PC-9 (cell line): ENCODE results near the gene CCT3. TPM values are rescaled to one million over a fixed set of nuclear protein-coding genes. Genes with fewer than 3 reads are reported as not detected.

Experiments
- BruUV-seq: library from RNA; stranded (reverse); fragments of 400-500 nt; replicated peaks from 2 replicates; lab custom pipeline; 2021; lab: Mats Ljungman, UMichigan
- CTCF ChIA-PET: fragments of 300-600 bp; sonication (Branson Sonifier 250); formaldehyde crosslinking; loops from one replicate; lab custom pipeline; 2022; ENCODE audit warnings: antibody characterized with exemption; lab: Charles Lee
- POLR2A ChIA-PET: fragments of 300-600 bp; sonication (Branson Sonifier 250); formaldehyde crosslinking; loops from one replicate; lab custom pipeline; 2022; ENCODE audit warnings: antibody characterized with exemption; ENCODE audit not compliant: unreplicated experiment; lab: Charles Lee
- DNase-seq, 2 experiments: peaks; one replicate each; pipeline versions ENCODE4 v3.0.0 to v3.0.0-alpha.2; 2015 to 2022; ENCODE audit warnings: mixed read lengths in 1 of 2
- H2AFZ ChIP-seq: fragments of 200-600 bp; sonication (generic); 2 replicates; pipeline ENCODE4 v1.8.1; 2017; ENCODE audit warnings: antibody characterized with exemption
- H3F3A ChIP-seq: fragments of 200-600 bp; sonication (generic); 2 replicates; pipeline ENCODE4 v1.8.1; 2017; ENCODE audit warnings: antibody characterized with exemption, mild to moderate bottlenecking, low read depth; ENCODE audit not compliant: insufficient read depth
- H3K27ac ChIP-seq: fragments of 200-600 bp; sonication (generic); 2 replicates; pipeline ENCODE4 v1.6.1; 2016; ENCODE audit warnings: mixed run types
- H3K27me3 ChIP-seq: fragments of 200-600 bp; sonication (generic); 2 replicates; pipeline ENCODE4 v1.6.1; 2016; ENCODE audit warnings: low read depth, mixed run types; ENCODE audit not compliant: insufficient read depth
- H3K36me3 ChIP-seq: fragments of 200-600 bp; sonication (generic); 2 replicates; pipeline ENCODE4 v1.6.1; 2016; ENCODE audit warnings: low read depth, mixed run types
- H3K4me1 ChIP-seq: fragments of 200-600 bp; sonication (generic); replicated peaks from 2 replicates; pipeline ENCODE4 v1.6.1; 2016; ENCODE audit warnings: mixed run types; ENCODE audit not compliant: insufficient read depth
- H3K4me2 ChIP-seq: fragments of 200-600 bp; sonication (generic); 2 replicates; pipeline ENCODE4 v1.6.1; 2017; ENCODE audit warnings: mixed run types
- H3K4me3 ChIP-seq: fragments of 200-600 bp; sonication (generic); 2 replicates; pipeline ENCODE4 v1.6.1; 2016; ENCODE audit warnings: mixed run types
- H3K79me2 ChIP-seq: fragments of 200-600 bp; sonication (generic); 2 replicates; pipeline ENCODE4 v1.6.1; 2017; ENCODE audit warnings: low read depth, mixed run types
- H3K9me2 ChIP-seq: fragments of 200-600 bp; sonication (generic); 2 replicates; pipeline ENCODE4 v1.8.1; 2017; ENCODE audit warnings: mild to moderate bottlenecking; ENCODE audit not compliant: insufficient read depth
- H3K9me3 ChIP-seq: fragments of 200-600 bp; sonication (generic); 2 replicates; pipeline ENCODE4 v1.8.1; 2016; ENCODE audit warnings: low read depth; ENCODE audit not compliant: insufficient read depth
- H4K20me1 ChIP-seq: fragments of 200-600 bp; sonication (generic); 2 replicates; pipeline ENCODE4 v1.8.1; 2017; ENCODE audit not compliant: insufficient read depth
- EZH2 ChIP-seq: fragments of 200-600 bp; sonication (generic); IDR thresholded peaks from 2 replicates; pipeline ENCODE4 v1.8.0; 2017; ENCODE audit warnings: antibody characterized with exemption, low read depth
- intact Hi-C: fragments of 100-400 bp; cut with micrococcal nuclease; formaldehyde crosslinking; loops from one replicate; pipeline ENCODE4 v1.10.0; 2022; ENCODE audit not compliant: unreplicated experiment
- total RNA-seq: library from RNA; stranded (reverse); gene quantifications from 2 replicates; pipeline ENCODE4 v1.2.3, GENCODE V29; 2021
- TF ChIP-seq, protein P1 (sequence below): fragments of 200-600 bp; sonication (generic); conservative IDR thresholded peaks from 2 replicates; pipeline ENCODE4 v1.6.1; 2017; ENCODE audit warnings: mixed run types, antibody characterized with exemption, mild to moderate bottlenecking, moderate library complexity

CCT3 gene
- total RNA-seq, 1 experiment from 2014 or later: 317 TPM

DNA sequence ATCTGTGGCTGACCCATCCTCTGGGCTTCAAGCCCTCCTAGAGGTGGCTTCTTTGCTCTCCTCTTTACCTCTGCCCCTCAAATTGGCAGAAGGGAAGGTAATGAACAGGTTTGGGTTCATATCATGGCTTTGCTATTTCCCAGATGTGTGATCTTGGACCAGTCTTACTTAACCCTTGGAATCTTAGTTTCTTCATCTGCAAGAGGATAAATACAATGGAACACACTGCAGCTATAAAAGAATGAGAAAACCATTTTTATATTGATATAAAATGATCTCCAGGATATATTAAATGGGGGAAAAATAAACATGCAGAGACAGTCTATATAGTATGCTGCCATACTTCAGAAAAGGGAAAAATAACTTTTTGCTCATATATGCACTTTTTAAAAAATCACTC is 48.2 kb downstream of the CCT3 start:
- H3F3A ChIP-seq: peaks cover 9% of the 10 kb centered on the region; the same call in 1 of the 2 replicates
- no peaks in the 10 kb centered on the region for H3K9me2 ChIP-seq
- TF ChIP-seq, protein P1, sequence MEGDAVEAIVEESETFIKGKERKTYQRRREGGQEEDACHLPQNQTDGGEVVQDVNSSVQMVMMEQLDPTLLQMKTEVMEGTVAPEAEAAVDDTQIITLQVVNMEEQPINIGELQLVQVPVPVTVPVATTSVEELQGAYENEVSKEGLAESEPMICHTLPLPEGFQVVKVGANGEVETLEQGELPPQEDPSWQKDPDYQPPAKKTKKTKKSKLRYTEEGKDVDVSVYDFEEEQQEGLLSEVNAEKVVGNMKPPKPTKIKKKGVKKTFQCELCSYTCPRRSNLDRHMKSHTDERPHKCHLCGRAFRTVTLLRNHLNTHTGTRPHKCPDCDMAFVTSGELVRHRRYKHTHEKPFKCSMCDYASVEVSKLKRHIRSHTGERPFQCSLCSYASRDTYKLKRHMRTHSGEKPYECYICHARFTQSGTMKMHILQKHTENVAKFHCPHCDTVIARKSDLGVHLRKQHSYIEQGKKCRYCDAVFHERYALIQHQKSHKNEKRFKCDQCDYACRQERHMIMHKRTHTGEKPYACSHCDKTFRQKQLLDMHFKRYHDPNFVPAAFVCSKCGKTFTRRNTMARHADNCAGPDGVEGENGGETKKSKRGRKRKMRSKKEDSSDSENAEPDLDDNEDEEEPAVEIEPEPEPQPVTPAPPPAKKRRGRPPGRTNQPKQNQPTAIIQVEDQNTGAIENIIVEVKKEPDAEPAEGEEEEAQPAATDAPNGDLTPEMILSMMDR: no peak
- TF ChIP-seq EZH2: no peak
- DNase-seq: no peak
- POLR2A ChIA-PET: interaction anchor here (0.6 kb wide), 1 partner anchor 349 kb away, joined by 5 read pairs; no protein-coding TSS in a partner anchor
- no peak overlapping the region for H3K4me3 ChIP-seq
- no peaks in the 10 kb centered on the region for H3K9me3 ChIP-seq
- no peak overlapping the region for H3K27ac ChIP-seq
- no peak overlapping the region for H2AFZ ChIP-seq
- CTCF ChIA-PET: no interaction called here
- H4K20me1 ChIP-seq: no peaks in the 10 kb centered on the region
- H3K4me1 ChIP-seq: peaks cover 7% of the 10 kb centered on the region
- intact Hi-C loops: no loop called here
- 0 out of 2 replicates have a peak, but pooled peaks cover 11% of the 10 kb centered on the region for H3K36me3 ChIP-seq
- H3K4me2 ChIP-seq: no peak overlapping the region
- no peaks in the 10 kb centered on the region for H3K27me3 ChIP-seq
- peaks cover 9% of the 10 kb centered on the region; the same call in 1 of the 2 replicates for H3K79me2 ChIP-seq
- BruUV-seq: no TSS peak

DNA sequence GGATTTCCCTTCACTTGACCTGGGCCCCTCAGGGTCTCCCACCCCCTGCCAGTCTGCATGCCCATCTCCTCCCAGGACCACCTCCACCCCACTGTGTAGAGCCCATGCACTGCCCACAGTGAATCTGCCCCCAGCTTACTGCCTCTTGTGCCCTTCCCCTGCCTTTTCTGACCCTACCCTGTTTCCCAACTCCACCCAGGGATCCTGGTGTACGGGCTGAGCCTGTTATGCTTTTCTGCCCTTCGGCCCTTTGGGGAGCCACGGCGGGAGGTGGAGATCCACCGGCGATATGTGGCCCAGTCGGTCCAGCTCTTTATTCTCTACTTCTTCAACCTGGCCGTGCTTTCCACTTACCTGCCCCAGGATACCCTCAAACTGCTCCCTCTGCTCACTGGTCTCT is 52.0 kb downstream of the CCT3 start:
- BruUV-seq: no TSS peak
- TF ChIP-seq EZH2: no peak
- TF ChIP-seq, protein P1: no peak
- H3K4me3 ChIP-seq: no peak overlapping the region
- H4K20me1 ChIP-seq: peaks cover 5% of the 10 kb centered on the region
- intact Hi-C loops: no loop called here
- ChIA-PET CTCF (no interaction called here), POLR2A (no interaction called here)
- no peaks in the 10 kb centered on the region for H3K27me3 ChIP-seq
- no peak overlapping the region for H3K27ac ChIP-seq
- H3K36me3 ChIP-seq: 0 out of 2 replicates have a peak, but pooled peaks cover 11% of the 10 kb centered on the region
- H3K79me2 ChIP-seq: peaks cover 41% of the 10 kb centered on the region
- no peak overlapping the region for H3K4me2 ChIP-seq
- H2AFZ ChIP-seq: no peak overlapping the region
- peaks cover 17% of the 10 kb centered on the region; the same call in 1 of the 2 replicates for H3F3A ChIP-seq
- H3K9me3 ChIP-seq: no peaks in the 10 kb centered on the region
- no peaks in the 10 kb centered on the region for H3K9me2 ChIP-seq
- peaks cover 26% of the 10 kb centered on the region for H3K4me1 ChIP-seq
- no peak for DNase-seq

DNA sequence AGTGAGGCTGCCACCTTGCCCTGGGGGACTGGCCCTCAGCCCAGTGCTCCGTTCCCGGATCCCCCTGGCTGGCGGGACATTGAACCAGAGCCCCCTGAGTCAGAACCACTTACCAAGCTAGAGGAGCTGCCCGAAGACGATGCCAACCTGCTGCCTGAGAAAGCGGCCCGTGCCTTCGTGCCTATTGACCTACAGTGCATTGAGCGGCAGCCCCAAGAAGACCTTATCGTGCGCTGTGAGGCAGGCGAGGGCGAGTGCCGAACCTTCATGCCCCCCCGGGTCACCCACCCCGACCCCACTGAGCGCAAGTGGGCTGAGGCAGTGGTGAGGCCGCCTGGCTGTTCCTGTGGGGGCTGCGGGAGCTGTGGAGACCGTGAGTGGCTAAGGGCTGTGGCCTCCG is 52.7 kb downstream of the CCT3 start:
- Histone ChIP-seq H3K9me2 (no peaks in the 10 kb centered on the region), H3K79me2 (peaks cover 47% of the 10 kb centered on the region), H3K36me3 (0 out of 2 replicates have a peak, but pooled peaks cover 11% of the 10 kb centered on the region), H3K9me3 (no peaks in the 10 kb centered on the region), H4K20me1 (peaks cover 9% of the 10 kb centered on the region), H3K4me3 (no peak overlapping the region), H3K27me3 (no peaks in the 10 kb centered on the region), H2AFZ (no peak overlapping the region), H3K4me1 (peaks cover 30% of the 10 kb centered on the region), H3K27ac (no peak overlapping the region), H3F3A (peaks cover 23% of the 10 kb centered on the region; the same call in 1 of the 2 replicates), H3K4me2 (peak overlapping the region; percentile 96)
- DNase-seq: no peak
- intact Hi-C loops: no loop called here
- TF ChIP-seq, protein P1: no peak
- TF ChIP-seq EZH2: no peak
- no TSS peak for BruUV-seq
- ChIA-PET CTCF (no interaction called here), POLR2A (no interaction called here)
